Glutamatergic neuron (in vitro differentiated cells): ENCODE measurements around the gene NXPE1. TPM values are rescaled to one million over a fixed set of nuclear protein-coding genes. Genes with fewer than 3 reads are reported as not detected.

Source experiments
- DNase-seq: peaks from one replicate; pipeline ENCODE4 v3.0.0; 2022
- H3K27ac Mint-ChIP-seq: one replicate; pipeline ENCODE4 v1.8.0; 2020; ENCODE audit warnings: mild to moderate bottlenecking, mixed read lengths, inconsistent platforms; ENCODE audit not compliant: unreplicated experiment
- H3K27me3 Mint-ChIP-seq: one replicate; pipeline ENCODE4 v1.8.0; 2020; ENCODE audit warnings: mild to moderate bottlenecking, moderate library complexity, mixed read lengths, inconsistent platforms; ENCODE audit not compliant: unreplicated experiment
- H3K36me3 Mint-ChIP-seq: one replicate; pipeline ENCODE4 v1.8.0; 2020; ENCODE audit warnings: mild to moderate bottlenecking, mixed read lengths, inconsistent platforms; ENCODE audit not compliant: unreplicated experiment
- H3K4me1 Mint-ChIP-seq: one replicate; pipeline ENCODE4 v1.8.0; 2020; ENCODE audit warnings: mild to moderate bottlenecking, low read depth, mixed read lengths, inconsistent platforms; ENCODE audit not compliant: unreplicated experiment
- H3K4me3 Mint-ChIP-seq: one replicate; pipeline ENCODE4 v1.8.0; 2020; ENCODE audit warnings: mild to moderate bottlenecking, mixed read lengths, inconsistent platforms; ENCODE audit not compliant: unreplicated experiment
- H3K9me3 Mint-ChIP-seq: one replicate; pipeline ENCODE4 v1.8.0; 2020; ENCODE audit warnings: mild to moderate bottlenecking, moderate library complexity, mixed read lengths, inconsistent platforms; ENCODE audit not compliant: unreplicated experiment
- total RNA-seq: library from RNA; stranded (reverse); fragmentation: NEBNext Ultra II Directional; extraction: Animal tissue kit (Norgen Biotek cat#: 25700); gene quantifications from one replicate; pipeline ENCODE4 v1.2.1, GENCODE V29; 2021; ENCODE audit not compliant: unreplicated experiment
- TF ChIP-seq, protein P1 (sequence below): fragments of 200-600 bp; sonication (generic); IDR thresholded peaks from one replicate; pipeline ENCODE4 v1.5.0; 2021; ENCODE audit not compliant: partially characterized antibody, unreplicated experiment

NXPE1 gene
- total RNA-seq, 1 donor from 2014 or later = not detected

DNA sequence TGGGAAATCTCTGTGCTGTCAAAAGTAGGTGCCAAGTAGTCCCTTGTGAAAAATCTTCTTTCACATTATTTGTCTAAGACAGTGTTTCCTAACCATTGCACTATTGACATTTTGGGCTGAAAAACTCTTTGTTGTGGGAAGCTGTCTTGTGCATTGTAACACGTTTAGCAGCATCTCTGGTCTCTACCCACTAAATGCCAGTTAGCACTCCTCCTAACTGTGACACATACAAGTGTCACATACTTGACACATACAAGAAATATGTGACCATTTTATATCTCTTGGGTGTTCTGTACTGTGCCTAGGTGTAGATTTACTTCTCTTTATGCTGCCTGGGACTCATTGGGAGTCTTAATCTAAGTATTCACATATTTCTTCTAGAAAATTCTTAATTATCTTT is 57.8 kb downstream of the NXPE1 start:
- Mint-ChIP-seq H3K4me3 (no peak overlapping the region), H3K9me3 (no peaks in the 10 kb centered on the region), H3K27me3 (no peaks in the 10 kb centered on the region), H3K36me3 (no peaks in the 10 kb centered on the region), H3K4me1 (no peaks in the 10 kb centered on the region), H3K27ac (no peak overlapping the region)
- no peak for DNase-seq
- TF ChIP-seq, protein P1, sequence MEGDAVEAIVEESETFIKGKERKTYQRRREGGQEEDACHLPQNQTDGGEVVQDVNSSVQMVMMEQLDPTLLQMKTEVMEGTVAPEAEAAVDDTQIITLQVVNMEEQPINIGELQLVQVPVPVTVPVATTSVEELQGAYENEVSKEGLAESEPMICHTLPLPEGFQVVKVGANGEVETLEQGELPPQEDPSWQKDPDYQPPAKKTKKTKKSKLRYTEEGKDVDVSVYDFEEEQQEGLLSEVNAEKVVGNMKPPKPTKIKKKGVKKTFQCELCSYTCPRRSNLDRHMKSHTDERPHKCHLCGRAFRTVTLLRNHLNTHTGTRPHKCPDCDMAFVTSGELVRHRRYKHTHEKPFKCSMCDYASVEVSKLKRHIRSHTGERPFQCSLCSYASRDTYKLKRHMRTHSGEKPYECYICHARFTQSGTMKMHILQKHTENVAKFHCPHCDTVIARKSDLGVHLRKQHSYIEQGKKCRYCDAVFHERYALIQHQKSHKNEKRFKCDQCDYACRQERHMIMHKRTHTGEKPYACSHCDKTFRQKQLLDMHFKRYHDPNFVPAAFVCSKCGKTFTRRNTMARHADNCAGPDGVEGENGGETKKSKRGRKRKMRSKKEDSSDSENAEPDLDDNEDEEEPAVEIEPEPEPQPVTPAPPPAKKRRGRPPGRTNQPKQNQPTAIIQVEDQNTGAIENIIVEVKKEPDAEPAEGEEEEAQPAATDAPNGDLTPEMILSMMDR = no peak

DNA sequence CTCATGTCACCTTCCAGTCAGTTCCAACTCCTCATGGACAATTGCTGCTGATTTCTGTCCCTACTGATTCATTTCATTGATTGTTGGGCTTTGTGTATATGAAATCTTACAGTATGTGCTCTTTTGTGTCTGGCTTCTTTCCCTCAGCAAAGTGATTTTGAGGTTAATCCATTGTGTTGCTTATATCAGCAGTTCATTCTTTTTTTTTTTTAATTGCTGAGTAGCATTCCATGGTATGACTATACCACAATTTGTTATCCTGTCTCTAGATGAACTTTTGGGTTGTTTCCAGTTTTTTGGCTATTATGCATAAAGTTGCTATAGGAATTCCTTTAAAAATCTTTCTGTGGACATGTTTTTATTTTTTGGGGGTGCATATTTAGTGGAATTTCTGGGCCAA is 59.9 kb downstream of the NXPE1 start:
- Mint-ChIP-seq H3K36me3 (no peaks in the 10 kb centered on the region), H3K27ac (no peak overlapping the region), H3K4me1 (no peaks in the 10 kb centered on the region), H3K9me3 (no peaks in the 10 kb centered on the region), H3K27me3 (no peaks in the 10 kb centered on the region), H3K4me3 (no peak overlapping the region)
- DNase-seq = no peak
- TF ChIP-seq, protein P1 = no peak

DNA sequence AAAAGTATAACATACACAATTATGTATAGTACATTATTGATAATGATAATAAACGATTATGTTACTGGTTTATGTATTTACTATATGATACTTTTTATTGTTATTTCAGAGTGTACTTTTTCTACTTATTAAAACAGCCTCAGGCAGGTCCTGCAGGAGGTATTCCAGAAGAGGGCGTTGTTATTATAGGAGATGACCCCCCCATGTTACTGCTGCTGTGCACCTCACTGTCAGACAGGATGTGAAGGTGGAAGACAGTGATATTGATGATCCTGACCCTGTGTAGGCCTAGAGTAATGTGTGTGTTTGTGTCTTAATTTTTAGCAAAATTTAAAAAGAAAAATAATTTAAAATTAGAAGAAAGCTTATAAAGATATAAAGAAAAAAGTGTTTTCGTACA is 62.8 kb downstream of the NXPE1 start:
- Mint-ChIP-seq H3K9me3 (no peaks in the 10 kb centered on the region), H3K4me3 (no peak overlapping the region), H3K27me3 (no peaks in the 10 kb centered on the region), H3K36me3 (no peaks in the 10 kb centered on the region), H3K4me1 (no peaks in the 10 kb centered on the region), H3K27ac (no peak overlapping the region)
- TF ChIP-seq, protein P1 = no peak
- DNase-seq = no peak

DNA sequence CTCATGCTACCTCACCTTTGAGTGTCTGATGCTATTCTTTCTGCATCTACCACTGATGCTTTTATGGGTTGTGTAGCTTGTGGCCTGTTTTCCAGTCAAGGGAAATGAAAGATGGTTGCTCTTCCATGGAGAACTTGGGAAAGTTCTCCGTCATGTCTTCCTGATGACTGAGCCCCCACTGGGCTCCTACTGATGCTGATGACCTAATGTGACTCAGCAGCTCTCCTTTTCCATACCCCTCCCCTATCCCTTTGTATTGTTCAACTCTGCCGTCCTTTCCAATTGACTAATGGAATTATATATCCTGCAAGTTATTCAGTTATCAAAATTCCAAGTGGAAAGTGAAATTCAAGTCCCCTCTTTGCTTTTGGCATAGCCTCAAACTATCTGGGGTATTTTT is 75.8 kb downstream of the NXPE1 start:
- DNase-seq = no peak
- H3K9me3 Mint-ChIP-seq = peaks cover 2% of the 10 kb centered on the region
- peaks cover 2% of the 10 kb centered on the region for H3K27me3 Mint-ChIP-seq
- H3K27ac Mint-ChIP-seq = no peak overlapping the region
- H3K4me1 Mint-ChIP-seq = no peaks in the 10 kb centered on the region
- no peak overlapping the region for H3K4me3 Mint-ChIP-seq
- TF ChIP-seq, protein P1 = no peak
- no peaks in the 10 kb centered on the region for H3K36me3 Mint-ChIP-seq

DNA sequence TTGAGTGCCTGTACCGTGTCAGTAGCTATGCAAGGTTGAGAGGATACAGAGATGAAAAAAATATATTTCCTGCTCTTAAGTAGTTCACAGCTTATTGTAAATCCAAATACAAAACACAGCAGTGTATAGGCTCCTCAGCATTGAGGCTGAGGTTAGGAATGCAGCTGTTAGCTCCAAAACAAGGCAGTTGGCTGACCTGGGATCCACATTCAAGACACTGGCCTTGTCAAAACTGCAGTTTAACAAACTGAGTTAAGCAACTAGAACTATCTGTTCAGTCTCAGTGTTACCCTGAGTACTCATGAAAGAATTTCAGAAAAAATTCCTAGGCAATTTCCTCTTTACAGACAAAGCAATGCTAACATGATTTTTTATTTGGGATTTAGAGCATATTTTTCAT is 77.6 kb downstream of the NXPE1 start:
- Mint-ChIP-seq H3K4me3 (no peak overlapping the region), H3K4me1 (no peaks in the 10 kb centered on the region), H3K36me3 (no peaks in the 10 kb centered on the region), H3K9me3 (peaks cover 2% of the 10 kb centered on the region), H3K27ac (no peak overlapping the region), H3K27me3 (peaks cover 2% of the 10 kb centered on the region)
- DNase-seq = no peak
- TF ChIP-seq, protein P1 = no peak
